Activated T-cell treated with anti-CD3 and anti-CD28 coated beads, Interleukin-2, amount 50 U/mL, for 48 hours (primary cell): ENCODE measurements around the gene GALNT9.
"Not testable (repeated sequence)": the region's sequence is repeated elsewhere in the genome, so short reads cannot be mapped to it uniquely, and the experiment has no call there.

Source experiments
- DNase-seq, 2 experiments: peaks; one replicate each; pipeline ENCODE4 v3.0.0-alpha.2; 2020

GALNT9 gene

GRCh38 chr12:132228476-132229192 lies 100.8 kb downstream of the GALNT9 start:
- no peak for DNase-seq

- DNase-seq: no peak
Observed at GRCh38 chr12:132227782-132228475, 101.5 kb downstream of the GALNT9 start.

- DNase-seq: no peak
Observed at GRCh38 chr12:132227118-132227517, 102.3 kb downstream of the GALNT9 start.

GRCh38 chr12:132226604-132227003 lies 102.8 kb downstream of the GALNT9 start:
- DNase-seq: no peak

GRCh38 chr12:132225214-132225613 lies 104.2 kb downstream of the GALNT9 start:
- no peak for DNase-seq

- no peak for DNase-seq
Observed at GRCh38 chr12:132224484-132224883, 104.9 kb downstream of the GALNT9 start.

GRCh38 chr12:132222808-132223173 lies 106.6 kb downstream of the GALNT9 start:
- no peak for DNase-seq

GRCh38 chr12:132222096-132222807 lies 107.1 kb downstream of the GALNT9 start:
- DNase-seq: peak; percentile 30 to 40

- DNase-seq: not testable (repeated sequence)
Observed at GRCh38 chr12:132219761-132220160, 109.6 kb downstream of the GALNT9 start.

GRCh38 chr12:132219323-132219722 lies 110.1 kb downstream of the GALNT9 start:
- no peak for DNase-seq

GRCh38 chr12:132218915-132219314 lies 110.5 kb downstream of the GALNT9 start:
- DNase-seq: peak; percentile 31 to 42

- no peak for DNase-seq
Observed at GRCh38 chr12:132218527-132218875, 110.9 kb downstream of the GALNT9 start.

- DNase-seq: no peak
Observed at GRCh38 chr12:132217800-132218526, 111.4 kb downstream of the GALNT9 start.

- no peak for DNase-seq
Observed at GRCh38 chr12:132217371-132217770, 112.0 kb downstream of the GALNT9 start.

GRCh38 chr12:132216354-132216987 lies 112.9 kb downstream of the GALNT9 start:
- no peak for DNase-seq

GRCh38 chr12:132215299-132215989 lies 113.9 kb downstream of the GALNT9 start:
- DNase-seq: no peak

- no peak for DNase-seq
Observed at GRCh38 chr12:132214891-132215290, 114.5 kb downstream of the GALNT9 start.

GRCh38 chr12:132214161-132214476 lies 115.3 kb downstream of the GALNT9 start:
- DNase-seq: no peak

- DNase-seq: no peak
Observed at GRCh38 chr12:132213359-132214160, 115.8 kb downstream of the GALNT9 start.

- DNase-seq: no peak
Observed at GRCh38 chr12:132211816-132212215, 117.6 kb downstream of the GALNT9 start.

- no peak for DNase-seq
Observed at GRCh38 chr12:132211326-132211725, 118.1 kb downstream of the GALNT9 start.
